NB4 (cell line): Measurements from ENCODE around the gene SPAG9.

Source experiments
- DNase-seq: peaks from one replicate; pipeline ENCODE4 v3.0.0; 2010; ENCODE audit warnings: low read depth
- H3K4me3 ChIP-seq: one replicate; pipeline ENCODE4 v1.5.1; 2011; ENCODE audit warnings: mild to moderate bottlenecking, low read depth, low read length, moderate library complexity
- MYC ChIP-seq: IDR thresholded peaks from 2 replicates; pipeline ENCODE4 v1.6.1; 2011; ENCODE audit warnings: low read depth, low read length
- POLR2A ChIP-seq: IDR thresholded peaks from 2 replicates; pipeline ENCODE4 v1.6.1; 2011; ENCODE audit warnings: mild to moderate bottlenecking; ENCODE audit not compliant: insufficient read length; ENCODE audit errors: extremely low read depth
- TF ChIP-seq, protein P1 (sequence below): IDR thresholded peaks from one replicate; pipeline ENCODE4 v1.5.1; 2012; ENCODE audit warnings: low read depth, low read length
- TF ChIP-seq, protein P2 (sequence below): IDR thresholded peaks from 2 replicates; pipeline ENCODE4 v1.6.1; 2011; ENCODE audit warnings: low read depth, low read length

SPAG9 gene

DNA sequence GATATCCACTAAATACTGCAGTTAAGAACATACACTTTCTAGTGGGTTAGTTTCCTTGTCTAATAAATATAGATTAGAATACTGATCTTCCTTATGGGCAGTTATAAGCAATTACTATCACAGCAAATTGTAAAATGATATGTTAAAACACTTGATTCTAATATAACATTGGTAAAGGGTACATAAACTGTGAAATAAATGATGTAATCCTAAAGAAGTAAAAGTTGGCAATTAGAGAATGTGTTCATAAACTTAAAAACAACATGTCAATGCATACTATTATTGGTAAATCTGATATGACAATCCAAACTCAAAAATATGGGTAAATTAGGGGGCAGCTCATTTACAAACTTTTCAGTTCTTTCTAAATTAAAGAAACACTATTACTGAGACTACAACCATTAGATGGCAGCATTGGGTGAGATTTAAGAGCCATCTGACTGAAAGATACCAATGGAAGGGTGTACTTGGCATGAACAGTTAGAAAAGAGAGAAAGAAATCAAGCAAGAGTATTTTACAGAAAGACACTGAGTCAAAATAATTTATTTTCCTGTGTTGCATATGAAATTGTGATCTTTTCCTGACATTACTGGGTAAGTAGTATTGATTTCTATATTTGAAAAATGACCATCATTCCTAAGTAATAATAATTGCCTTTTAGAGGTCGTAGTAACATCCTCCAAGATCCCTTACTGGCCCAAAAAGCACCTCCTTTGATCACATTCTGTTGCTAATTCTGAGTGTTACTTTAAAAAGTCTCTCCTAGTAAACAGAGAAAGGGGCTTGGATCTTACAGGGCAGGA lies 119.6 kb downstream of the SPAG9 start:
- no peak overlapping the region for H3K4me3 ChIP-seq
- DNase-seq, result peak; percentile 73
- TF ChIP-seq MYC (no peak), POLR2A (no peak)
- TF ChIP-seq, protein P1, sequence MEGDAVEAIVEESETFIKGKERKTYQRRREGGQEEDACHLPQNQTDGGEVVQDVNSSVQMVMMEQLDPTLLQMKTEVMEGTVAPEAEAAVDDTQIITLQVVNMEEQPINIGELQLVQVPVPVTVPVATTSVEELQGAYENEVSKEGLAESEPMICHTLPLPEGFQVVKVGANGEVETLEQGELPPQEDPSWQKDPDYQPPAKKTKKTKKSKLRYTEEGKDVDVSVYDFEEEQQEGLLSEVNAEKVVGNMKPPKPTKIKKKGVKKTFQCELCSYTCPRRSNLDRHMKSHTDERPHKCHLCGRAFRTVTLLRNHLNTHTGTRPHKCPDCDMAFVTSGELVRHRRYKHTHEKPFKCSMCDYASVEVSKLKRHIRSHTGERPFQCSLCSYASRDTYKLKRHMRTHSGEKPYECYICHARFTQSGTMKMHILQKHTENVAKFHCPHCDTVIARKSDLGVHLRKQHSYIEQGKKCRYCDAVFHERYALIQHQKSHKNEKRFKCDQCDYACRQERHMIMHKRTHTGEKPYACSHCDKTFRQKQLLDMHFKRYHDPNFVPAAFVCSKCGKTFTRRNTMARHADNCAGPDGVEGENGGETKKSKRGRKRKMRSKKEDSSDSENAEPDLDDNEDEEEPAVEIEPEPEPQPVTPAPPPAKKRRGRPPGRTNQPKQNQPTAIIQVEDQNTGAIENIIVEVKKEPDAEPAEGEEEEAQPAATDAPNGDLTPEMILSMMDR, result no peak
- TF ChIP-seq, protein P2, sequence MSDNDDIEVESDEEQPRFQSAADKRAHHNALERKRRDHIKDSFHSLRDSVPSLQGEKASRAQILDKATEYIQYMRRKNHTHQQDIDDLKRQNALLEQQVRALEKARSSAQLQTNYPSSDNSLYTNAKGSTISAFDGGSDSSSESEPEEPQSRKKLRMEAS, result no peak

DNA sequence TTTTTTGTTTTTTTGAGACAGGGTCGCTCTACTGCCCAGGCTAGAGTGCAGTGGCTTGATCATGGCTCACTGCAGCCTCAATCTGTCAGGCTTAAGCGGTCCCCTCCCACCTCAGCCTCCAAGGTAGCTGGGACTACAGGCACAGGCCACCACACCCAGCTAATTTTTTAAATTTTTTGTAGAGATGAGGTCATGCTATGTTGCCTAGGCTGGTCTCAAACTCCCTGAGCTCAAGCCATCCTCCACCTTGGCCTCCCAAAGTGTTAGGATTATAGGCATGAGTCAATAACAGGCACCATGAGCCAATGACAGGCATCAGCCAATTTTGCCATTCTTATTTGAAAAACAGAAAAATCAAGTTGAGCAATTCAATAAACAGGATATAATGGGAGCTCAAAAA lies 125.0 kb downstream of the SPAG9 start:
- DNase-seq, result no peak
- no peak for TF ChIP-seq MYC
- TF ChIP-seq POLR2A, result no peak
- TF ChIP-seq, protein P1, result no peak
- TF ChIP-seq, protein P2, result no peak
- H3K4me3 ChIP-seq, result no peak overlapping the region

DNA sequence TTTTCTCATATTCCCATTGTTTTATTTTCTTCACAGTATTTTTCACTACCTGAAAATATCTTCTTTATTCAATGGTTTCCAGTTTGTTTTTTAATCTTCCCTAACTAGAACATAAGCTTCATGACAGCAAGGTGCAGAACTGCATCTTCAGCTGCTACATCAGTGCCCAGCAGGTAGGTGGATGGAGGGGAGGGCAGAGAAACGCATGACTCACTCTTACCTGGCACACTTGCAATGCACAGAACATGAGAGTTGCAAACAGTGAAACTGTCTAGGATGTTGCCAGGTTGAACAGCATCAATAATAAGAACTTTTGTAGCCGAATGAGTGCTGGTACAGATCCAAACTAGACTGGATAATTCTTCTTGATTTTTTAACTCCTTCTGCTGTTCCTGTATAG lies 127.1 kb downstream of the SPAG9 start:
- TF ChIP-seq, protein P2, result no peak
- no peak for TF ChIP-seq POLR2A
- TF ChIP-seq MYC, result no peak
- TF ChIP-seq, protein P1, result no peak
- no peak for DNase-seq
- no peak overlapping the region for H3K4me3 ChIP-seq

DNA sequence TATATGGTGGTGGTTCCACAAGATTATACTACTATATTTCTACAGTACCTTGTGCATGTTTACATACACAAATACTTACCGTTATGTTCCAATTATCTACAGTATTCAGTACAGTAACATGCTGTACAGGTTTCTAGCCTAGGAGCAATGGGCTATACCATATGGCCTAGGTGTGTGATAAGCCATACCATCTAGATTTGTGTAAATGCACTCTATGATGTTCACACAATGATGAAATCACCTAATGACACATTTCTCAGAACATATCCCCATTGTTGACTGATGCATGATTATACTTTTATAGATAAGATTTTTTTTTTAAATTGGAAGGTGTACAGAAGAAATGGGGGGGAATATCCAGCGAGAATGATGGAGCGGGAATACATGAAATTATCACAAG lies 131.5 kb downstream of the SPAG9 start:
- TF ChIP-seq, protein P2, result no peak
- TF ChIP-seq MYC (no peak), POLR2A (no peak)
- TF ChIP-seq, protein P1, result no peak
- DNase-seq, result no peak
- H3K4me3 ChIP-seq, result no peak overlapping the region

DNA sequence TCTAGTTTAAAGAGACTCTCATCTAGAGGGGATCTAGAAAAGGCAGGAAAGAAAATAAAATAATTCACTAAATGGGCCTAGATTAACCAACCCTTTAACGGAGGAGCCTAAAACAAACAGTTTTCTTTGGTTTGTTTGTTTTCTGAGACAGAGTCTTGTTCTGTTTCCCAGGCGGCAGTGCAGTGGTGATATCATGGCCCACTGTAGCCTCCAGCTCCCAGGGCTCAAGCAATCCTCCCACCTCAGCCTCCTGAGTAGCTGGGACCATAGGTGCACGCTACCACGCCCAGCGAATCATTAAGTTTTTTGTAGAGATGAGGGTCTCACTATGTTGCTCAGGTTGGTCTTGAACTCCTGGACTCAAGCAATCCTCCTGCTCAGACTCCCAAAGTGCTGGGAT lies 132.2 kb downstream of the SPAG9 start:
- no peak overlapping the region for H3K4me3 ChIP-seq
- TF ChIP-seq, protein P2, result no peak
- TF ChIP-seq MYC, result no peak
- no peak for DNase-seq

DNA sequence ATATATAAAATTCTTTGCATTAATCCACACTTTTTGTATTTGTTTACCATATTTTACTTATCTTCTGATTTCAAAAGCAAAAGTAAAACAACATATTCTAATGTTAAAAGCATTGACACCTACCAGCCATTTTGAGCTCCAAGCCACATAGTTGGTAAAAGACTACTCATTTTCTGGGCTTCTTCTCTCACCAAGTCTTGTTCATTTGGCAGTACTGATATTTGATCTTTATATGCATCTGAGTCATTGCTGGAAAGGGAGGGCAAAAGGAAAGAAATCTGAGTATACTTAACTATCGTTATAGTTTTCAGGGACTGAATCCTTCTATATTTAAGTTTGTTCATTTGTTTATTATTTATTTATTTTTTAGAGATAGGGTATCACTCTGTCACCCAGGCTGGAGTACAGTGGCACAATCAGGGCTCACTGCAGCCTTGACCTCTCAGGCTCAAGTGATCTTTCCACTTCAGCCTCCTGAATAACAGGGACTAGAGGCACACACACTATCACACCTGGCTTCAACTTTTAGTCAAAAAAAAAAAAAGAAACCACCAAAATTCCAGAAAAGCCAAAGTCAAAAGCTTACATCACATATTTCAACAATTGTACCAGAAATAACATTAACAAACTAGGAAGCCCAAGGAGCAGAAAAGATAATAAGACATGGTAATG lies 133.5 kb downstream of the SPAG9 start:
- DNase-seq, result no peak
- TF ChIP-seq, protein P1, result no peak
- TF ChIP-seq POLR2A (no peak), MYC (no peak)
- TF ChIP-seq, protein P2, result no peak
- no peak overlapping the region for H3K4me3 ChIP-seq
